Measurements from ENCODE around the gene RPS29. TPM values are rescaled to one million over a fixed set of nuclear protein-coding genes. Genes with fewer than 3 reads are reported as not detected.

RPS29 gene
- total and polyA plus RNA-seq, 2 of the 13 experiments (the other 11 are each of a cell fraction or from before 2014, with no cell fraction given), result 4,303 to 8,215 TPM

DNA sequence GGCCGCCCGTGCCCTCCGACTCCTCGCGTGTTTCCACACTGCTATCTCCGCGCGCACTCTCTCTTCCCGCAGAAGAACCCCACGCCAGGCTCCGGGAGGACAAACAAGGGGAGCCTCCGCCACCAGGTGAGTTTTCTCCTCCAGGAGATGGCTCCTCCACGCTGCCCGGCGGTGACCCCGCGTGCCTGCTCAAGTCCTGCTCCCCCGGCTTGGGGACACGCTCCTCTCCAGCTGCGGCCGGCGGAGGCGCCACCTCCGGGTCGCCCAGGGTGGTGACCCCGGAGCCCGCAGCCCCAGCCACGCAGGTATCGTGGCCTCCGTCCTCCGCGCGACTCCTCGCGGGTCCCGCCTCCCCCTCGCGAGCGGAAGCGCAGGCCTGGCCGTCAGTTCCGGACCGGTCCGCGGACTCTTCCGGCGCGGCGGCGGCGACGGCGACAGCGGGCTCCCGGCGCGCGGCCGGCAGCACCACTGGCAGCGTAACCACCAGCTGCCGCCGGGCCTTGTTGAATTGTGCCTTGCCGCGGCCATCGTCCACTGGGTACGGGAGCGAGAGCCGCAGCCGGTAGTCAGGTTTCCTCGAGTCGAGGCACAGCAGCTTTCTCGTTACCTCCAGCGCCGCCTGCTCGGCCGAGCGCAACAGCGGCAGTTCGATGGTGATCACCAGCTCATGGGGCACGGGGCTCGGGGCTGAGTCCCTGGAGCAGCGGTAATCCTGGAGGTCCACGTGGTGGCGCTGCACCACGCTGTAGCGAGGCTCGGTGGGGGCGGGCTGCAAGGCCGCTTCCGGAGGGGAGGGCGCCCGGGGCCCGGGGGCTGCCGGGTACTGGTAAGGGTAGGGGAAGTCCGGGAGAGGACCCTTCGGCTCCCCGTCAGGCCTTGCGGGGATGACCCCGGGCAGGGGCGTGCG is 47.7 kb upstream of the RPS29 start (continued):
- peak; percentile 6; the same call in 1 of the 2 replicates for TF ChIP-seq FLYWCH1 (CRISPR knock-in tag; IDR thresholded peaks at IDR 0.05)
- peak; percentile 80 for TF ChIP-seq MED1 (CRISPR knock-in tag; IDR thresholded peaks at IDR 0.05)
- peak; percentile 49; the same call in 1 of the 2 replicates for TF ChIP-seq SOX5 (CRISPR knock-in tag; IDR thresholded peaks at IDR 0.05; ENCODE audit: borderline replicate concordance)
- peak; percentile 93 for TF ChIP-seq POLR2G (IDR thresholded peaks at IDR 0.05; ENCODE audit: low read depth, low read length)
- TF ChIP-seq ZNF709 (CRISPR knock-in tag; IDR thresholded peaks at IDR 0.05), result peak; percentile 92
- TF ChIP-seq, protein P1, sequence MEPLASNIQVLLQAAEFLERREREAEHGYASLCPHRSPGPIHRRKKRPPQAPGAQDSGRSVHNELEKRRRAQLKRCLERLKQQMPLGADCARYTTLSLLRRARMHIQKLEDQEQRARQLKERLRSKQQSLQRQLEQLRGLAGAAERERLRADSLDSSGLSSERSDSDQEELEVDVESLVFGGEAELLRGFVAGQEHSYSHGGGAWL (CRISPR knock-in tag; IDR thresholded peaks at IDR 0.05), result peak; percentile 86
- TF ChIP-seq, protein P2, sequence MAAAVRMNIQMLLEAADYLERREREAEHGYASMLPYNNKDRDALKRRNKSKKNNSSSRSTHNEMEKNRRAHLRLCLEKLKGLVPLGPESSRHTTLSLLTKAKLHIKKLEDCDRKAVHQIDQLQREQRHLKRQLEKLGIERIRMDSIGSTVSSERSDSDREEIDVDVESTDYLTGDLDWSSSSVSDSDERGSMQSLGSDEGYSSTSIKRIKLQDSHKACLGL (CRISPR knock-in tag; IDR thresholded peaks at IDR 0.05), result peak; percentile 86
- TF ChIP-seq HOXA7 (CRISPR knock-in tag; IDR thresholded peaks at IDR 0.05), result peak; percentile 50; the same call in 1 of the 2 replicates
- peak; percentile 27; the same call in 1 of the 2 replicates for TF ChIP-seq ZNF782 (CRISPR knock-in tag; IDR thresholded peaks at IDR 0.05; ENCODE audit: borderline replicate concordance)
- peak; percentile 9 for TF ChIP-seq YY1 (IDR thresholded peaks at IDR 0.05; ENCODE audit: insufficient read depth, insufficient replicate concordance, low read depth, low read length)
- peak; percentile 96; the same call in 1 of the 2 replicates for TF ChIP-seq ZFP82 (CRISPR knock-in tag; IDR thresholded peaks at IDR 0.05; ENCODE audit: borderline replicate concordance)
- TF ChIP-seq ZNF451 (CRISPR knock-in tag; IDR thresholded peaks at IDR 0.05), result peak; percentile 36; the same call in 1 of the 2 replicates
- TF ChIP-seq, protein P3, sequence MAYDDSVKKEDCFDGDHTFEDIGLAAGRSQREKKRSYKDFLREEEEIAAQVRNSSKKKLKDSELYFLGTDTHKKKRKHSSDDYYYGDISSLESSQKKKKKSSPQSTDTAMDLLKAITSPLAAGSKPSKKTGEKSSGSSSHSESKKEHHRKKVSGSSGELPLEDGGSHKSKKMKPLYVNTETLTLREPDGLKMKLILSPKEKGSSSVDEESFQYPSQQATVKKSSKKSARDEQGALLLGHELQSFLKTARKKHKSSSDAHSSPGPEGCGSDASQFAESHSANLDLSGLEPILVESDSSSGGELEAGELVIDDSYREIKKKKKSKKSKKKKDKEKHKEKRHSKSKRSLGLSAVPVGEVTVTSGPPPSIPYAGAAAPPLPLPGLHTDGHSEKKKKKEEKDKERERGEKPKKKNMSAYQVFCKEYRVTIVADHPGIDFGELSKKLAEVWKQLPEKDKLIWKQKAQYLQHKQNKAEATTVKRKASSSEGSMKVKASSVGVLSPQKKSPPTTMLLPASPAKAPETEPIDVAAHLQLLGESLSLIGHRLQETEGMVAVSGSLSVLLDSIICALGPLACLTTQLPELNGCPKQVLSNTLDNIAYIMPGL (CRISPR knock-in tag; IDR thresholded peaks at IDR 0.05; ENCODE audit: borderline replicate concordance in 1 of 2, low read depth in 1 of 2), result peak; percentile 96 to 99; a peak in 3 of 4 replicates
- peak; percentile 28; the same call in 1 of the 2 replicates for TF ChIP-seq ZNF747 (CRISPR knock-in tag; IDR thresholded peaks at IDR 0.05; ENCODE audit: borderline replicate concordance)
- TF ChIP-seq KDM4B (CRISPR knock-in tag; IDR thresholded peaks at IDR 0.05), result peak; percentile 73
- peak; percentile 40; the same call in 1 of the 2 replicates for TF ChIP-seq MAF1 (CRISPR knock-in tag; IDR thresholded peaks at IDR 0.05; ENCODE audit: borderline replicate concordance)
- no peak for TF ChIP-seq NFYB (CRISPR knock-in tag; IDR thresholded peaks at IDR 0.05)
- peak; percentile 29 for TF ChIP-seq ZNF543 (CRISPR knock-in tag; IDR thresholded peaks at IDR 0.05)
- no peak; the same call in 1 of the 2 replicates for TF ChIP-seq ZNF615 (CRISPR knock-in tag; IDR thresholded peaks at IDR 0.05; ENCODE audit: borderline replicate concordance)
- peak; percentile 72 for TF ChIP-seq RXRA (CRISPR knock-in tag; IDR thresholded peaks at IDR 0.05)
- TF ChIP-seq SP4 (CRISPR knock-in tag; IDR thresholded peaks at IDR 0.05), result peak; percentile 78
- peak; percentile 69 for TF ChIP-seq TEAD3 (CRISPR knock-in tag; optimal IDR thresholded peaks at IDR 0.05; ENCODE audit: borderline replicate concordance)
- peak; percentile 37; the same call in 1 of the 2 replicates for TF ChIP-seq JDP2 (CRISPR knock-in tag; IDR thresholded peaks at IDR 0.05; ENCODE audit: borderline replicate concordance)
- TF ChIP-seq MTF1 (CRISPR knock-in tag; IDR thresholded peaks at IDR 0.05), result 0 out of 2 replicates have a peak, but pooled peaks have one; percentile 50
- peak; percentile 86; the same call in 1 of the 2 replicates for TF ChIP-seq ZNF331 (CRISPR knock-in tag; IDR thresholded peaks at IDR 0.05)
- TF ChIP-seq ZFY (CRISPR knock-in tag; IDR thresholded peaks at IDR 0.05), result peak; percentile 90
- peak; percentile 94 for TF ChIP-seq HES4 (CRISPR knock-in tag; IDR thresholded peaks at IDR 0.05; ENCODE audit: borderline replicate concordance)
